Stomach smooth muscle (tissue), 2 donors: ENCODE data around the gene ZNF396.

Experiments used
- H3K27ac ChIP-seq: one replicate; pipeline ENCODE4 v1.7.0; 2013; ENCODE audit warnings: mild to moderate bottlenecking, low read length, inconsistent platforms
- H3K27me3 ChIP-seq, 2 donors: one replicate each; pipeline ENCODE4 v1.7.0; 2013; ENCODE audit warnings: low read length in 2 of 2; ENCODE audit not compliant: insufficient read depth in 2 of 2, control insufficient read depth in 1 of 2
- H3K36me3 ChIP-seq, 2 donors: one replicate each; pipeline ENCODE4 v1.7.0; 2013; ENCODE audit warnings: low read length in 2 of 2; ENCODE audit not compliant: control insufficient read depth in 2 of 2, insufficient read depth in 2 of 2
- H3K4me1 ChIP-seq: one replicate; pipeline ENCODE4 v1.7.0; 2013; ENCODE audit warnings: low read length; ENCODE audit not compliant: control insufficient read depth, insufficient read depth
- H3K4me3 ChIP-seq, 2 donors: one replicate each; pipeline ENCODE4 v1.7.0; 2013; ENCODE audit warnings: low read length in 2 of 2
- H3K9ac ChIP-seq, 2 donors: one replicate each; pipeline ENCODE4 v1.7.0; 2013; ENCODE audit warnings: low read length in 2 of 2, mild to moderate bottlenecking in 1 of 2
- H3K9me3 ChIP-seq, 2 donors: one replicate each; pipeline ENCODE4 v1.7.0; 2013; ENCODE audit warnings: low read length in 2 of 2; ENCODE audit not compliant: control insufficient read depth in 2 of 2
- donor health status: healthy.
- donor health status: Pancreatic carcinoma.

Gene ZNF396

DNA sequence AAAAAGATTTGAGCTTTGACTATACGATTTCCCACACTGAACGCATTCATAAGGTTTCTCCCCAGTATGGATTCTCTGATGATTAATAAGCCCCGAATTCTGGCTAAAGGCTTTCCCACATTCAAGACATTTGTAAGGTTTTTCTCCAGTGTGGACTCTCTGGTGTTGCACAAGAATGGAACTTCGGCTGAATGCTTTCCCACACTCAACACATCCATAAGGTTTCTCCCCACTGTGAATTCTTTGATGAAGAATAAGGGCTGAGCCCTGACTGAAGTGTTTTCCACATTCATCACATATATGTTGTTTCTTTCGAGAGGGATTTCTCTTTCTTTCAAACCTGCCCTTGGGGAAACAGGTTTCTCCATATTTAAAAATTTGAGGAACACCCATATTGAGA lies 39.9 kb downstream of the ZNF396 start:
- Histone ChIP-seq H3K9ac (no peak overlapping the region), H3K27me3 (no peaks in the 10 kb centered on the region), H3K9me3 (no peaks in the 10 kb centered on the region), H3K27ac (no peak overlapping the region), H3K36me3 (peaks cover 52 to 70% of the 10 kb centered on the region in 2 donors), H3K4me3 (no peak overlapping the region), H3K4me1 (no peaks in the 10 kb centered on the region)

DNA sequence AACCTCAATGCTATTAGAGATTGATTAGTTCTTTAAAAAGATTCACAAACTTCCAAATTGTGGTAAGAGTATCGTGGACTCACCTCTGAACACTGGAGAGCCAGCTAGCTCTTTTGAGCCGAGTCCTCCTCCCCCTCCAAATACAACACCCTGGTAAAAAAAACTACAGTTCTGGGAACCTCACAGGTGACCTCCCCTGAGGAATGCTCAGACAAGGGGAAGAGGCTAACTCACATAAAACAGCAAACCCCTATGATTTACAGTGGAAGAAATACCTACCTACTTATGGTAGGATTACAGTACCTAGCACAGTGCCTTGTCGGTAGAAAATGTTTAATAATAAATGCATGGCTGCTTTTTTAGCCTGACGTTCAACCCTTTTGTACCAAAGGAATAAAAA lies 41.3 kb downstream of the ZNF396 start:
- H3K4me3 ChIP-seq: no peak overlapping the region

DNA sequence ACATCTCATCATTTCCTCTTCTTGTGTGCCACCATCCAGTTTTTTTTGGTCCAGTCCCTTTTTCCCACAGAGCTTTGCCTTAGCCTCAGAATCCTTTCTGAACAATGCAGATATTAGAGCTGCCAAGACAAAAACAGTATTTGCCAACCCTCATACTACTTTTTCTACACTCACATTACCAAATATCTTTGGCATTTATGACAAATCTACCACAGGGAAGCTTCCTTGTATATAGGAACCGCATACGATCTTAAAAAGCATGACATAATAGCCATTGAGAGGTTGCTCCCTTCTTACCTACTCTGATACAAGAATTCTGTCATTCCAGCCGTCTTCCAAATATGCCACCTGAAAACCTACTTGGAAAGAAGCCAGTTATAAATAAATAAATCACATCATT lies 42.3 kb downstream of the ZNF396 start:
- Histone ChIP-seq H3K4me3 (no peak overlapping the region), H3K27ac (no peak overlapping the region), H3K9ac (no peak overlapping the region), H3K27me3 (no peaks in the 10 kb centered on the region), H3K9me3 (no peaks in the 10 kb centered on the region), H3K36me3 (peaks cover 55 to 73% of the 10 kb centered on the region in 2 donors), H3K4me1 (no peaks in the 10 kb centered on the region)

More for the DNA sequence above, 41.3 kb downstream of the ZNF396 start:
- no peak overlapping the region for H3K27ac ChIP-seq
- H3K36me3 ChIP-seq: peaks cover 60 to 77% of the 10 kb centered on the region in 2 donors
- H3K27me3 ChIP-seq: no peaks in the 10 kb centered on the region
- no peaks in the 10 kb centered on the region for H3K4me1 ChIP-seq
- H3K9me3 ChIP-seq: no peaks in the 10 kb centered on the region
- H3K9ac ChIP-seq: no peak overlapping the region

DNA sequence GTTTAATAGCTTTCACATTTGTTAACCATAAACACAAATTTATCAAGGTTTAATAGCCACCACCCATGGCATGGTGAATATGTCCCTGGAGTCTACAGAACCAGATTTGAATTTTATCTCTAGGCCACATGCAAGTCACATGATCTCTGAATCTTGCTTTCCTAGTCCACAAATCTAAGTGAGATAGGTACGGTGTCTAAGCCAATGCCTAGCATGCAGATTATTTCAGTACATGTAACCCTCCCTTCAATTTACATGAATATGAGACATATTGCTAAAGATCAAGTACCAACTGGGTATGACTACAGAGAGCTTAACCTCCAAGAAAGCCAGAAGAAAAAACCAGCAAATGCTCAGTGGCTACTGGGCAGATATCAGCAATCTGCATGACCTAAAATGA lies 42.9 kb downstream of the ZNF396 start:
- no peaks in the 10 kb centered on the region for H3K9me3 ChIP-seq
- peaks cover 49 to 67% of the 10 kb centered on the region in 2 donors for H3K36me3 ChIP-seq
- H3K27ac ChIP-seq: no peak overlapping the region
- no peak overlapping the region for H3K4me3 ChIP-seq
- H3K9ac ChIP-seq: no peak overlapping the region
- H3K27me3 ChIP-seq: no peaks in the 10 kb centered on the region
- no peaks in the 10 kb centered on the region for H3K4me1 ChIP-seq

DNA sequence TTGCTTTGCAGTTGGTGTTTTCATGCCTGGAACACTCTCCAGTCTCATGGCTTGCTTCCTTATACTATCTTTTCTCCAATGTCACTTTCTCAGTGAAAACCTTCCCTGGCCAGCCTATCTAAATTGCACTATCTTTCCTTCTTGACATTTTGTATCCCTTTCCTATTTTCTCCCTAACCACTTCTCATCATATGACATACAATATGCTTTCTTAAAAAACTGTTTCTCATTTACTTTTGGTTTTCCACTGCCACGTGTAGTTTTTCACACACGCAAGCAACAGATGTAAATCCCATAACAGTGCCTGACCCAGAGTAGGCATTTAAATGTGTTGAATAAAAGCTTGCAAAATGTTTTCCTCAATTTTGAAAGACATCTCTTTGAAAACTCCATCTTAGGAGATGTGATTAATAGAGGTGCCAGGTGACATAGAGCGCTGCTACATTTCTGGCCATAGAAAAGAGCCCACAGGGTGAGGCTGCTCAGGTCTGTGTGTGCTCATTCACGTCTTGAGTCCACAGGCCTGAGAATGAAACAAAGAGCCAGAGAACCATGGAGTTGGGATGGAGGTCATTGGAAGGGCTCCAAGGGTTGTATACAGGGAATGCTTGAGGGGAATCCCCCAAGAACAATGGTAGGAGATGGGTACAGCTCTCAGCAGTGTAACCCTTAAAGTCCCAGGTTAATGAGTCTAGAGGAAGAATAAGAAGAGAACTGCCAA lies 45.6 kb downstream of the ZNF396 start:
- Histone ChIP-seq H3K36me3 (peaks cover 29 to 44% of the 10 kb centered on the region in 2 donors), H3K4me3 (no peak overlapping the region), H3K9me3 (no peaks in the 10 kb centered on the region), H3K27ac (no peak overlapping the region), H3K27me3 (no peaks in the 10 kb centered on the region), H3K4me1 (no peaks in the 10 kb centered on the region), H3K9ac (no peak overlapping the region)

DNA sequence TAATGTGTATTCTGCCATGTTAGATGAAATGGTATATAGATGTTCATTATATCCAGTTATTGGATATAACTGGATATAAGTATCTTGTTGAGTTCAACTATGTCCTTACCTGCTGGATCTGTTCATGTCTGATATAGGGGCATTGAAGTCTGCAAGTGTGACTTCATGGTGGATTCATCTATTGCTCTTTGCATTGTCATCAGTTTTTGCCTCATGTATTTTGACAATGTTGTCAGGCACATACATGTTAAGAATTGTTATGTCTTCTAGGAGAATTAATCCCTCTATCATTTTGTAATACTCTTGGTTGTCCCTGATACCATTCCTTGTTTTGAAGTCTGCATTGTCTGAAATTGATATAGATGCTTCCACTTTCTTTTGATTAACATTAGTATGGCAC lies 48.3 kb downstream of the ZNF396 start:
- Histone ChIP-seq H3K36me3 (peaks cover 14 to 24% of the 10 kb centered on the region in 2 donors), H3K27me3 (no peaks in the 10 kb centered on the region), H3K4me1 (no peaks in the 10 kb centered on the region), H3K4me3 (no peak overlapping the region), H3K9ac (no peak overlapping the region), H3K9me3 (no peaks in the 10 kb centered on the region), H3K27ac (no peak overlapping the region)

DNA sequence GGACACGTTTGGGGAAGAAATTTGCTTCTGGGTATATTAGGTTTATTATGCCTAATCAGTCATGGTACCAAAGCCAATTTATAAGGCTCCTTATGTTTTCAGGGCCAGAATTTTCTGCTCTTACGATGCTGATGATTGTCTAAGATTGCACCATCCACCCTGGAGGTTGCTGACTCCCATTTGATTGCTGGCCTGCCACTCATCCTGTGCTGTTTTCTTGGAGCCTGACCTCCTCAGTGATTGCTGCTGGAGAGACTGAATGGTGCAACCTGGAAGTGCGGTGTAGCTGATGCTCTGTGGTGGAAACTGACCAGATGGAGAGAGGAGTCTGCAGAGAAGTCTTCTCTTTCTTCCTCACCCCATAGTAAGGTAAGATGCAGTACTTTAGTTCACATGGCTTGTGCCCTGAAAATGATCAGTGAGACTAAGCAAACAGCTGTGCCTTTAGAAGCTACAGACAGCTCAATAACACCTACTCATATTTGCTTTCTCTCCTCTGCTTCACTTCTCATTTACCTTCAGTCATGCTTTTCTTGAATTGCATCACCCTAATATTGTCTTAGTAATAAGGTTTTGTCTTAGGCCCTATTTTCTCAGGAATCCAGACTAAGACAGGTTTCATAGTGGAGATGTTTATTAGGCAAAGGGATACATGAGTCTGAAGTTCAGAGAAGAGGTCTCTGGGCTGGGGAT lies 50.3 kb downstream of the ZNF396 start:
- Histone ChIP-seq H3K9me3 (no peaks in the 10 kb centered on the region), H3K4me1 (no peaks in the 10 kb centered on the region), H3K27me3 (no peaks in the 10 kb centered on the region), H3K36me3 (peaks cover 5% of the 10 kb centered on the region in 2 donors), H3K9ac (no peak overlapping the region), H3K27ac (no peak overlapping the region), H3K4me3 (no peak overlapping the region)

DNA sequence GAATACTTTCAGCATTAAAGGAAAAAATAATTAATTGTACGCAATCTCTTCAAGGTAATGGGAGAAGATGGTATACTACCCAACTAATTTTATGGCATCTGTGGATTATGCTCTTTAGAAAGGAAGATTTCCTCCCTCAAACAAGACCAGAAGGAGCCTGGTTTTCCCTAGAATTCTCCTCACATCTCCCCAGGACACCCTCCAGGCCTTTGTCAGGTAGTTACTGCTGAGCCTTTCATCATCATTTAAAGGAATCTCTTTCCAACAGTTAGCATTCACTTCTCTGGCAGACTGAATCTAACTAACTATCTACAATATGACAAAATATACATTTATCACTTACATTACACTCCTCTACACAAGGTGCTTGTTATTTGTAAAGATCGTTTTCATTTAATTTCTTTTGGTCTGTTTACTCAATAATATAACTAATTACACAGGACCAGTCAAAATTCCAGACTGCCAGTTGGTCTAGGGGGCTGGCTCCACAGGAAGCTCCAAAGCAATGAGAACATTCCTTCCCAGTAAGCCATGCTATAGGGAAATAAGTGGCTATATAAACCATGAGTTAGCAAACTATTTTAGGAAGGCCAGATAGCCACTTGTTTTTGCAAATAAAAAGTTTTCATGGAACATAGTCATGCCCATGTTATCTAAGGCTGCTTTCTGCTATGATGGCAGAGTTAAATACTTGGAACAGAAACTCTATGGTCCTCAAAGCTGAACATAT lies 52.0 kb downstream of the ZNF396 start:
- Histone ChIP-seq H3K9me3 (no peaks in the 10 kb centered on the region), H3K9ac (no peak overlapping the region), H3K4me3 (no peak overlapping the region), H3K36me3 (no peaks in the 10 kb centered on the region), H3K27ac (no peak overlapping the region), H3K4me1 (no peaks in the 10 kb centered on the region), H3K27me3 (no peaks in the 10 kb centered on the region)

DNA sequence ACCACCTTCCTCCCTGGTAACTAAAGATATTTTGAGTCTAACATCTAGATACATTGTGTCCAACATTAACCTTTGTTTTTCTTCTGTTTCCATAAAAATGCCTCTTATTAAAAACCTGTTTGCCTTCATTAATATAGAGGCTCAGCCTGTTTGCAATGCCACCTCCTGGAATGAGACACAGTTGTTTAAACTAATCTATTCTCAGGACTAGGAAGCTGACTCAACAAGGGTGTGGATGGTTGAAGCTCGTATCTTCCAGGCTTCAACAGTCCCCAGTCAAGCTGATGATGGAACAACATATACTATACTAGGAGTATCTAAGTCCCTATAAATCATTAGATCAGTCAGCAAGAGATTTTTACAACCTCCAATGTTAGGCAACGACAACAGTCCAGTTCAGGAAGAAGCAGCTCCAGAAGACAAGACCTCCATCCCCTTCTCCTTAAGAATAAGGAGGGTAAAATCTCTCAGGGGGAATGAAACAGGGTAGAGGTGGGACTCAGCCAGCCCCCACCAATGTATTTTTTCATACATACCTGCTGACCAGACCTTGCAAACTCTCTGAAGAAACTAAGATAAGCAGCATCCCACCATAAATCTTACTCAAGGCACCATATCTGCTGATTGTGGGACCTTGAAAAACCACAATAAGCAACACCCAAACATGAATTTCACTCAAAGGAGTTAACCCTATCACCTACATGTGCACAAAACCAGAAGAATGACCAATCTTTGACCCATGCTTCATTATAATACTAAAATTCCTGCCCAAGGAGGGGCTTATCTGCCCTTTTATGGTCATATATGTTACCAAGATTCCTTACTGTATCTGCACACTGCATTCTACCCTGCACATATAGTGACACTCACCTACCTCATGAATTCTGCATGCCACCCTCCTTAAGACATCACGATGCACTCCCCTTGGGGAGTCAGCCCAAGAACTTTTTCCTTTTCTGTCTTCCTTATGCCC lies 54.4 kb downstream of the ZNF396 start:
- H3K4me1 ChIP-seq: no peaks in the 10 kb centered on the region
- H3K9me3 ChIP-seq: no peaks in the 10 kb centered on the region
- no peak overlapping the region for H3K4me3 ChIP-seq
- H3K9ac ChIP-seq: no peak overlapping the region
- H3K36me3 ChIP-seq: no peaks in the 10 kb centered on the region
- H3K27me3 ChIP-seq: no peaks in the 10 kb centered on the region
- H3K27ac ChIP-seq: no peak overlapping the region
